A673 (cell line): Measurements from ENCODE around the gene THBS4. TPM values are rescaled to one million over a fixed set of nuclear protein-coding genes. Genes with fewer than 3 reads are reported as not detected.

ENCODE experiments used
- BruUV-seq: library from RNA; stranded (reverse); fragments of 400-500 nt; replicated peaks from 2 replicates; lab custom pipeline; 2021; lab: Mats Ljungman, UMichigan
- CTCF ChIA-PET: fragments of 300-600 bp; sonication (Branson Sonifier 250); formaldehyde crosslinking; loops from one replicate; lab custom pipeline; 2022; ENCODE audit warnings: antibody characterized with exemption; lab: Charles Lee
- POLR2A ChIA-PET: fragments of 300-600 bp; sonication (Branson Sonifier 250); formaldehyde crosslinking; loops from one replicate; lab custom pipeline; 2022; ENCODE audit warnings: antibody characterized with exemption; ENCODE audit not compliant: low non-redundant PET; lab: Charles Lee
- DNase-seq: peaks from one replicate; pipeline ENCODE4 v3.0.0-alpha.2; 2015; ENCODE audit warnings: low spot score
- H3K27ac ChIP-seq: fragments of 200-600 bp; sonication (generic); 2 replicates; pipeline ENCODE4 v1.5.1; 2016; ENCODE audit warnings: mixed run types, low read depth, mild to moderate bottlenecking, mixed read lengths, antibody characterized with exemption, low read length; ENCODE audit not compliant: poor library complexity, severe bottlenecking
- H3K27me3 ChIP-seq: fragments of 200-600 bp; sonication (generic); replicated peaks from 2 replicates; pipeline ENCODE4 v1.6.1; 2017; ENCODE audit warnings: mixed run types, low read depth, mild to moderate bottlenecking, mixed read lengths, antibody characterized with exemption, low read length; ENCODE audit not compliant: insufficient read depth, poor library complexity
- H3K36me3 ChIP-seq: fragments of 200-600 bp; sonication (generic); 2 replicates; pipeline ENCODE4 v1.6.1; 2016; ENCODE audit warnings: mixed run types, mild to moderate bottlenecking, mixed read lengths, antibody characterized with exemption, low read length; ENCODE audit not compliant: insufficient read depth, poor library complexity, severe bottlenecking
- H3K4me1 ChIP-seq: fragments of 200-600 bp; sonication (generic); 2 replicates; pipeline ENCODE4 v1.6.1; 2017; ENCODE audit warnings: mixed run types, mild to moderate bottlenecking, mixed read lengths, antibody characterized with exemption, low read length; ENCODE audit not compliant: insufficient read depth, poor library complexity, severe bottlenecking
- H3K4me3 ChIP-seq: fragments of 200-600 bp; sonication (generic); 2 replicates; pipeline ENCODE4 v1.5.1; 2016; ENCODE audit warnings: low read depth, mixed run types, mild to moderate bottlenecking, mixed read lengths, low read length; ENCODE audit not compliant: poor library complexity, severe bottlenecking
- H3K9me3 ChIP-seq: fragments of 200-600 bp; sonication (generic); 2 replicates; pipeline ENCODE4 v1.6.1; 2016; ENCODE audit warnings: mixed run types, low read depth, mild to moderate bottlenecking, mixed read lengths, antibody characterized with exemption, low read length; ENCODE audit not compliant: poor library complexity, severe bottlenecking
- CTCF ChIP-seq: fragments of 300-800, 200-600 bp; sonication (generic); conservative IDR thresholded peaks from 2 replicates; pipeline ENCODE4 v1.5.1; 2017; ENCODE audit warnings: low read depth, mild to moderate bottlenecking, antibody characterized with exemption, low read length, moderate library complexity, mixed read lengths
- EZH2 ChIP-seq: fragments of 200-600 bp; sonication (generic); IDR thresholded peaks from 2 replicates; pipeline ENCODE4 v1.6.1; 2017; ENCODE audit warnings: borderline replicate concordance, low read depth, mild to moderate bottlenecking, mixed read lengths, antibody characterized with exemption, low read length; ENCODE audit not compliant: poor library complexity, severe bottlenecking
- intact Hi-C: fragments of 100-400 bp; cut with micrococcal nuclease; formaldehyde crosslinking; loops from one replicate; pipeline ENCODE4 v1.10.0; 2022; ENCODE audit not compliant: unreplicated experiment
- total RNA-seq: library from RNA; stranded (reverse); gene quantifications from 2 replicates; pipeline ENCODE4 v1.2.3, GENCODE V29; 2021

THBS4 gene
- total RNA-seq, 1 experiment from 2014 or later, result 0.43 TPM

- H3K36me3 ChIP-seq, result no peaks in the 10 kb centered on the region
- peaks cover 86% of the 10 kb centered on the region for H3K27me3 ChIP-seq
- TF ChIP-seq EZH2, result no peak
- TF ChIP-seq CTCF, result no peak
- POLR2A ChIA-PET, result no interaction called here
- no peak overlapping the region for H3K27ac ChIP-seq
- BruUV-seq, result no TSS peak
- CTCF ChIA-PET, result no interaction called here
- H3K9me3 ChIP-seq, result no peaks in the 10 kb centered on the region
- no peak overlapping the region for H3K4me3 ChIP-seq
- intact Hi-C loops, result no loop called here
- peaks cover 9% of the 10 kb centered on the region for H3K4me1 ChIP-seq
- no peak for DNase-seq
Observed at GRCh38 chr5:80036615-80037014, 1.5 kb downstream of the THBS4 start.

GRCh38 chr5:80037366-80037765 is 2.2 kb downstream of the THBS4 start:
- TF ChIP-seq CTCF, result no peak
- no peak for TF ChIP-seq EZH2
- DNase-seq, result peak; percentile 31
- Histone ChIP-seq H3K36me3 (no peaks in the 10 kb centered on the region), H3K4me1 (peaks cover 9% of the 10 kb centered on the region), H3K27ac (no peak overlapping the region), H3K9me3 (no peaks in the 10 kb centered on the region), H3K4me3 (no peak overlapping the region), H3K27me3 (peaks cover 78% of the 10 kb centered on the region)
- intact Hi-C loops, result no loop called here
- POLR2A ChIA-PET, result no interaction called here
- BruUV-seq, result no TSS peak
- CTCF ChIA-PET, result no interaction called here

GRCh38 chr5:80039650-80040049 is 4.5 kb downstream of the THBS4 start:
- H3K4me3 ChIP-seq, result no peak overlapping the region
- TF ChIP-seq EZH2 (no peak), CTCF (no peak)
- peaks cover 9% of the 10 kb centered on the region for H3K4me1 ChIP-seq
- peaks cover 68% of the 10 kb centered on the region for H3K27me3 ChIP-seq
- H3K9me3 ChIP-seq, result no peaks in the 10 kb centered on the region
- intact Hi-C loops, result no loop called here
- BruUV-seq, result no TSS peak
- DNase-seq, result no peak
- ChIA-PET POLR2A (no interaction called here), CTCF (no interaction called here)
- H3K36me3 ChIP-seq, result no peaks in the 10 kb centered on the region
- no peak overlapping the region for H3K27ac ChIP-seq
